ENCODE measurements around the gene HSPB8.

- TF ChIP-seq CTCF (conservative IDR thresholded peaks at IDR 0.05; ENCODE audit: low read length): no peak
- no peak for TF ChIP-seq EZH2phosphoT487 (IDR thresholded peaks at IDR 0.05; ENCODE audit: borderline replicate concordance, low read depth, low read length)
Measured at GRCh38 chr12:119200601-119201000, 21.9 kb downstream of the HSPB8 start.
